SKM-1 treated with dmso at 0.1 percent for 144 hours (cell line): ENCODE measurements around the gene TCN1.

ENCODE experiments used
- DNase-seq: peaks from one replicate; lab custom pipeline; 2025; ENCODE audit not compliant: unreplicated experiment; lab: John Stamatoyannopoulos, UW

The TCN1 gene

GRCh38 chr11:59810189-59810910 lies 55.9 kb downstream of the TCN1 start, which contains the start of gene MRPL16:
Gene MRPL16, minus strand, starts transcription at chr11:59810778. Its CDS starts 120 bp downstream, at chr11:59810658.
- DNase-seq: peak; percentile 86

DNA sequence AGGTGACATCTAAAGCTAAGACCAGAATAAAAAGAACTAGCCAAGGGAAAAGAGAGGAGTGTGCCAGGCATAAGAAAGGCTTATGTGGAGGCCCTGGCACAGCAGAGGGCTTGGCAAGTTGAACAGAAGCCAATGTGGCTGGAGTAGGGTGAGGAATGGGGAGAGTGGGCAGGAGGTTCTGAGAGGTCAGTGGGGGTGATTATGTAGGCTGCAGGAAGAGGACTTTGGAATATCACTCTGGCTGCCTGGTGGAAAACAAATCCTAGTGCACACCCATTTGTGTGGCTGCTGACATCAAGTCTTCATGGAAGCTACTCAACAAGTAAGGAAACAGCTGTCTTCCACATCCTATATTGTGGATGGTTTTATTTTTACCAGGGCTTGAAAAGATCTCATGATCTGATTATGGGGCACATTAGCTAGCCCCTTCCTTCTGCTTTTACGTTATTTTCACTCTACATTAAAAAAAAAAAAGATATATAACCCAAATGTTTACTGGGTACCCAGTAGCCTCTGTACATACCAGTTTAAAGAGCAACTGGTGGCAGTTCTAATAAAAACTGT lies 59.2 kb downstream of the TCN1 start:
- DNase-seq: no peak

GRCh38 chr11:59804061-59804460 lies 62.2 kb downstream of the TCN1 start:
- DNase-seq: no peak
